Measurements from ENCODE around the gene SPATA12. TPM values are rescaled to one million over a fixed set of nuclear protein-coding genes. Genes with fewer than 3 reads are reported as not detected.
A peak's percentile ranks its signal among the peaks of the same experiment; 100 is the strongest.

SPATA12 gene
- total RNA-seq, 1 experiment from 2014 or later: not detected

GRCh38 chr3:57093489-57093888, 33.0 kb downstream of the SPATA12 start:
- Histone ChIP-seq H3K4me3 (ENCODE audit: low read depth, low read length) (no peak overlapping the region), H3K9me3 (no peaks in the 10 kb centered on the region), H3K4me1 (peaks cover 10% of the 10 kb centered on the region; the same call in 1 of the 2 replicates), H3K27me3 (replicated peaks; ENCODE audit: control insufficient read depth, insufficient read depth, low read length) (no peaks in the 10 kb centered on the region), H3K36me3 (ENCODE audit: control insufficient read depth, insufficient read depth, low read length) (no peaks in the 10 kb centered on the region)
- intact Hi-C loops (cut with micrococcal nuclease; ENCODE audit: unreplicated experiment): loop anchor here (2.0 kb wide), 1 partner anchor 101 kb away; no protein-coding TSS in a partner anchor
- ChIA-PET CTCF (interaction anchor here (1.0 to 1.3 kb wide), 2 partner anchors 103 to 391 kb away, joined by 3 to 5 read pairs; no protein-coding TSS in a partner anchor), POLR2A (no interaction called here)
- no peaks in the 10 kb centered on the region for H3K27me3 Mint-ChIP-seq (ENCODE audit: insufficient read depth, unreplicated experiment)
- DNase-seq: peak in 1 of 2 experiments; percentile 40
- H3K4me1 Mint-ChIP-seq (ENCODE audit: low read depth, unreplicated experiment): peaks cover 11% of the 10 kb centered on the region
- no TSS peak for BruUV-seq (replicated peaks)
- peaks cover 5% of the 10 kb centered on the region for H3K36me3 Mint-ChIP-seq (ENCODE audit: insufficient read depth, unreplicated experiment)
- no peaks in the 10 kb centered on the region for H3K9me3 Mint-ChIP-seq (ENCODE audit: unreplicated experiment)
- H3K27ac Mint-ChIP-seq (ENCODE audit: unreplicated experiment): no peak overlapping the region
- no peak overlapping the region for H3K4me3 Mint-ChIP-seq (ENCODE audit: unreplicated experiment)
- TF ChIP-seq CTCF (IDR thresholded peaks at IDR 0.05; ENCODE audit: insufficient read depth in 1 of 2, low read depth in 1 of 2, low read length in 1 of 2, severe bottlenecking in 1 of 2, unreplicated experiment in 1 of 2): peak in 1 of 2 experiments; percentile 22

DNA sequence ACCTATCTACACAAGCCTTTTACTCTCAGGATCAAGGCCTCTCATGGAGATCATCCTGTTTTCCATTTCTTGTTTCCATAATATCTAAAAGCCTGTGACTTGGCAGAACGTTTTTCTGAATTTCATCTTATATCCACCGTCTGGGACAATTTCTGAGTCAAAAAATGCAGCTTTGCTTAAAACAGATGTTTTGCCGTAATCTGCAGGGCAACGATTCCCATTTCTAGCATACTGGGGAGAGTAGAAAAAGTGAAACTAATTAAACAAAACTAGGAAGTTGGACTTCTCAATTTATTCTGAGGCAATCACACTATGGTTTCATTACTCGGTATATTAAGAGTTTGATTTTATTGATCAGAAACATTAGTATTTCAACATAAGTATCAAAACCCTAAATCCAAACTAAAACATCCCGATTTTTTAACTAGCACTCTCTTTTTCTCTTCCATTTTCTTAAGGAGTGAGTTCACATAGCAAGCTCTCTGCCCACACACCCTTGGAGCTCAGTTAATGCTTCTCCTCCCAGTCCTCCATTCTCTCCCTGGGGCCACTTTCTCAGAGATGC, 33.6 kb downstream of the SPATA12 start:
- POLR2A ChIA-PET: no interaction called here
- H3K9me3 Mint-ChIP-seq (ENCODE audit: unreplicated experiment): no peaks in the 10 kb centered on the region
- no peak for DNase-seq
- H3K4me3 ChIP-seq (ENCODE audit: low read depth, low read length): no peak overlapping the region
- no TSS peak for BruUV-seq (replicated peaks)
- intact Hi-C loops (cut with micrococcal nuclease; ENCODE audit: unreplicated experiment): loop anchor here (2.0 kb wide), 1 partner anchor 101 kb away; no protein-coding TSS in a partner anchor
- no peak overlapping the region for H3K4me3 Mint-ChIP-seq (ENCODE audit: unreplicated experiment)
- peaks cover 5% of the 10 kb centered on the region for H3K36me3 Mint-ChIP-seq (ENCODE audit: insufficient read depth, unreplicated experiment)
- no peak for TF ChIP-seq CTCF (IDR thresholded peaks at IDR 0.05; ENCODE audit: insufficient read depth in 1 of 2, low read depth in 1 of 2, low read length in 1 of 2, severe bottlenecking in 1 of 2, unreplicated experiment in 1 of 2)
- H3K4me1 ChIP-seq: peaks cover 10% of the 10 kb centered on the region; the same call in 1 of the 2 replicates
- H3K27ac Mint-ChIP-seq (ENCODE audit: unreplicated experiment): no peak overlapping the region
- H3K27me3 ChIP-seq (replicated peaks; ENCODE audit: control insufficient read depth, insufficient read depth, low read length): no peaks in the 10 kb centered on the region
- peaks cover 11% of the 10 kb centered on the region for H3K4me1 Mint-ChIP-seq (ENCODE audit: low read depth, unreplicated experiment)
- H3K9me3 ChIP-seq: no peaks in the 10 kb centered on the region
- no peaks in the 10 kb centered on the region for H3K27me3 Mint-ChIP-seq (ENCODE audit: insufficient read depth, unreplicated experiment)
- H3K36me3 ChIP-seq (ENCODE audit: control insufficient read depth, insufficient read depth, low read length): no peaks in the 10 kb centered on the region
- CTCF ChIA-PET: interaction anchor here (0.6 to 1.3 kb wide), 3 partner anchors 55 to 392 kb away, joined by 3 to 5 read pairs (median 3); no protein-coding TSS in a partner anchor

DNA sequence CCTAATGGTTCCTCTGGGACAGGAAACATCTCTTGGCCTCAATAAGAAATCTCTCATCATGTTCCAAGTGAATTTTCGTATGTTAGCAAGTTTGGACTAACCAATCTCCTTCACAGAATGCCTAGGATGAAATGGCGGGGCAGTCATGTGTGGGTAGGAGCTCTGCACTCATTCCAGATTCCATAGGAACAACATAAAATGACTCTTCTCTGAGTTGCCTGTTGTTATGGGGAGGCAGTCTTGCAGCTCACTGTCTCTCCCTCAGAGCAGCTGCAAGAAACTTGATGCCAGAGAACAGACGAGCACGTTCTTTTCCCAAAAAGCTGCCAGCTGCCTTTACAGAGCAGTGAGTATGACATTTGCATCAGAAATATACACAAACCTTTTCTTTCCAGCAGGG, 34.1 kb downstream of the SPATA12 start:
- H3K27me3 Mint-ChIP-seq (ENCODE audit: insufficient read depth, unreplicated experiment): no peaks in the 10 kb centered on the region
- no peak for DNase-seq
- no peak overlapping the region for H3K4me3 ChIP-seq (ENCODE audit: low read depth, low read length)
- POLR2A ChIA-PET: no interaction called here
- no peak overlapping the region for H3K4me3 Mint-ChIP-seq (ENCODE audit: unreplicated experiment)
- peaks cover 13% of the 10 kb centered on the region; the same call in 1 of the 2 replicates for H3K4me1 ChIP-seq
- peaks cover 5% of the 10 kb centered on the region for H3K36me3 Mint-ChIP-seq (ENCODE audit: insufficient read depth, unreplicated experiment)
- TF ChIP-seq CTCF (IDR thresholded peaks at IDR 0.05; ENCODE audit: insufficient read depth in 1 of 2, low read depth in 1 of 2, low read length in 1 of 2, severe bottlenecking in 1 of 2, unreplicated experiment in 1 of 2): no peak
- intact Hi-C loops (cut with micrococcal nuclease; ENCODE audit: unreplicated experiment): no loop called here
- peaks cover 11% of the 10 kb centered on the region for H3K4me1 Mint-ChIP-seq (ENCODE audit: low read depth, unreplicated experiment)
- no peaks in the 10 kb centered on the region for H3K9me3 Mint-ChIP-seq (ENCODE audit: unreplicated experiment)
- H3K9me3 ChIP-seq: no peaks in the 10 kb centered on the region
- H3K36me3 ChIP-seq (ENCODE audit: control insufficient read depth, insufficient read depth, low read length): no peaks in the 10 kb centered on the region
- CTCF ChIA-PET: interaction anchor here (0.6 to 1.3 kb wide), 2 partner anchors 54 to 392 kb away, joined by 3 to 5 read pairs; no protein-coding TSS in a partner anchor
- H3K27ac Mint-ChIP-seq (ENCODE audit: unreplicated experiment): no peak overlapping the region
- BruUV-seq (replicated peaks): no TSS peak
- no peaks in the 10 kb centered on the region for H3K27me3 ChIP-seq (replicated peaks; ENCODE audit: control insufficient read depth, insufficient read depth, low read length)

Measured in Caco-2 (cell line).